Mesenchymal stem cell (in vitro differentiated cells and primary cell): ENCODE data around the gene HESX1.
A peak's percentile ranks its signal among the peaks of the same experiment; 100 is the strongest.

Experiments used
- DNase-seq: peaks from one replicate; pipeline ENCODE4 v3.0.0-alpha.2; 2013
- H2AFZ ChIP-seq: one replicate; pipeline ENCODE4 v1.6.1; 2013; ENCODE audit warnings: low read depth, mild to moderate bottlenecking, control low read depth, inconsistent platforms, low read length, moderate library complexity
- H2AK5ac ChIP-seq: 2 replicates; pipeline ENCODE4 v1.6.1; 2013; ENCODE audit warnings: low read length, moderate library complexity, mild to moderate bottlenecking, inconsistent platforms; ENCODE audit not compliant: severe bottlenecking
- H2BK120ac ChIP-seq: one replicate; pipeline ENCODE4 v1.6.1; 2013; ENCODE audit warnings: low read depth, mild to moderate bottlenecking, inconsistent platforms, low read length, moderate library complexity
- H2BK12ac ChIP-seq, 2 experiments: one replicate each; pipeline ENCODE4 v1.6.1; 2013; ENCODE audit warnings: inconsistent platforms in 2 of 2, low read length in 2 of 2, mild to moderate bottlenecking in 2 of 2, moderate library complexity in 2 of 2, control low read depth in 1 of 2
- H2BK15ac ChIP-seq: one replicate; pipeline ENCODE4 v1.6.1; 2013; ENCODE audit warnings: mild to moderate bottlenecking, low read depth, inconsistent platforms; ENCODE audit not compliant: poor library complexity, severe bottlenecking
- H2BK5ac ChIP-seq: 2 replicates; pipeline ENCODE4 v1.6.1; 2013; ENCODE audit warnings: low read depth, mild to moderate bottlenecking, low read length, control low read depth, inconsistent platforms; ENCODE audit not compliant: poor library complexity, severe bottlenecking
- H3K14ac ChIP-seq, 2 experiments: one replicate each; pipeline ENCODE4 v1.6.1; 2013; ENCODE audit warnings: inconsistent platforms in 2 of 2, low read length in 2 of 2, control low read depth in 1 of 2, mild to moderate bottlenecking in 1 of 2, moderate library complexity in 1 of 2
- H3K18ac ChIP-seq, 2 experiments: one replicate each; pipeline ENCODE4 v1.6.1; 2013; ENCODE audit warnings: inconsistent platforms in 2 of 2, low read length in 2 of 2, control low read depth in 1 of 2, low read depth in 1 of 2, mild to moderate bottlenecking in 1 of 2
- H3K23ac ChIP-seq, 2 experiments: one replicate each; pipeline ENCODE4 v1.6.1; 2013; ENCODE audit warnings: inconsistent platforms in 2 of 2, low read length in 2 of 2, mild to moderate bottlenecking in 2 of 2, moderate library complexity in 2 of 2, control low read depth in 1 of 2
- H3K27ac ChIP-seq: 2 replicates; pipeline ENCODE4 v1.5.1; 2013; ENCODE audit warnings: mild to moderate bottlenecking, moderate library complexity, low read length, control low read depth, inconsistent platforms; ENCODE audit not compliant: poor library complexity, severe bottlenecking
- H3K27me3 ChIP-seq, 2 experiments: 2 replicates each; pipeline versions ENCODE4 v1.6.1 to v1.7.0; 2013; ENCODE audit warnings: low read length in 2 of 2, mild to moderate bottlenecking in 2 of 2, moderate library complexity in 2 of 2, control low read depth in 1 of 2, inconsistent platforms in 1 of 2; ENCODE audit not compliant: control insufficient read depth in 1 of 2, insufficient read depth in 1 of 2
- H3K36me3 ChIP-seq, 2 experiments: 2 replicates each; pipeline versions ENCODE4 v1.6.1 to v1.7.0; 2013; ENCODE audit warnings: low read length in 2 of 2, control low read depth in 1 of 2, inconsistent platforms in 1 of 2, low read depth in 1 of 2, mild to moderate bottlenecking in 1 of 2; ENCODE audit not compliant: insufficient read depth in 2 of 2, control insufficient read depth in 1 of 2
- H3K4ac ChIP-seq, 2 experiments: one replicate each; pipeline ENCODE4 v1.6.1; 2013; ENCODE audit warnings: inconsistent platforms in 2 of 2, low read length in 2 of 2, mild to moderate bottlenecking in 2 of 2, moderate library complexity in 2 of 2, control low read depth in 1 of 2, low read depth in 1 of 2
- H3K4me1 ChIP-seq: 2 replicates; pipeline ENCODE4 v1.6.1; 2013; ENCODE audit warnings: low read depth, low read length, control low read depth; ENCODE audit not compliant: control insufficient read depth, insufficient read depth
- H3K4me2 ChIP-seq: 2 replicates; pipeline ENCODE4 v1.6.1; 2013; ENCODE audit warnings: low read length, mild to moderate bottlenecking, inconsistent platforms; ENCODE audit not compliant: poor library complexity, severe bottlenecking
- H3K4me3 ChIP-seq, 2 experiments: 2 replicates each; pipeline versions ENCODE4 v1.5.1 to v1.7.0; 2013; ENCODE audit warnings: low read length in 2 of 2, mild to moderate bottlenecking in 2 of 2, control low read depth in 1 of 2, low read depth in 1 of 2; ENCODE audit not compliant: insufficient read depth in 1 of 2
- H3K79me1 ChIP-seq: replicated peaks from 2 replicates; pipeline ENCODE4 v1.6.1; 2013; ENCODE audit warnings: mild to moderate bottlenecking, control low read depth, low read length, inconsistent platforms; ENCODE audit not compliant: poor library complexity, severe bottlenecking
- H3K9ac ChIP-seq: 2 replicates; pipeline ENCODE4 v1.7.0; 2013; ENCODE audit warnings: mild to moderate bottlenecking, low read length, moderate library complexity
- H3K9me3 ChIP-seq: 2 replicates; pipeline ENCODE4 v1.7.0; 2013; ENCODE audit warnings: mild to moderate bottlenecking, low read length; ENCODE audit not compliant: control insufficient read depth
- H4K8ac ChIP-seq: one replicate; pipeline ENCODE4 v1.6.1; 2013; ENCODE audit warnings: inconsistent platforms, mild to moderate bottlenecking, low read length, moderate library complexity
- H4K91ac ChIP-seq: one replicate; pipeline ENCODE4 v1.6.1; 2013; ENCODE audit warnings: mild to moderate bottlenecking, low read length, inconsistent platforms
- WGBS: methylation state at CpG from one replicate; pipeline ENCODE4 v1.1.7; 2013; ENCODE audit warnings: mixed read lengths; 5-methylcytosine and 5-hydroxymethylcytosine counted together

HESX1 gene

GRCh38 chr3:57168151-57168550, 31.6 kb downstream of the HESX1 start:
- no peak overlapping the region for H2AFZ ChIP-seq
- no peak overlapping the region for H4K91ac ChIP-seq
- no peak overlapping the region for H3K4me3 ChIP-seq
- no peak overlapping the region for H3K18ac ChIP-seq
- H3K27me3 ChIP-seq: peaks cover 20 to 28% of the 10 kb centered on the region in 2 experiments
- no peak overlapping the region for H3K27ac ChIP-seq
- no peaks in the 10 kb centered on the region for H3K79me1 ChIP-seq
- H3K4ac ChIP-seq: no peak overlapping the region
- no peak overlapping the region for H2BK5ac ChIP-seq
- H2BK12ac ChIP-seq: no peak overlapping the region
- peaks cover 15% of the 10 kb centered on the region for H3K4me1 ChIP-seq
- DNase-seq: no peak
- no peak overlapping the region for H2AK5ac ChIP-seq
- H3K9me3 ChIP-seq: no peaks in the 10 kb centered on the region
- H3K36me3 ChIP-seq: no peaks in the 10 kb centered on the region
- no peak overlapping the region for H3K23ac ChIP-seq
- H3K9ac ChIP-seq: no peak overlapping the region
- no peak overlapping the region for H4K8ac ChIP-seq
- 65% methylated on average over 2 of the region's 2 CpGs for WGBS
- H2BK15ac ChIP-seq: no peak overlapping the region
- H3K4me2 ChIP-seq: no peak overlapping the region
- no peak overlapping the region for H2BK120ac ChIP-seq
- no peak overlapping the region for H3K14ac ChIP-seq

- H2BK5ac ChIP-seq: no peak overlapping the region
- no peak overlapping the region for H3K18ac ChIP-seq
- H3K36me3 ChIP-seq: no peaks in the 10 kb centered on the region
- no peaks in the 10 kb centered on the region for H3K79me1 ChIP-seq
- no peak overlapping the region for H4K91ac ChIP-seq
- no peak overlapping the region for H2BK12ac ChIP-seq
- no peak overlapping the region for H2BK15ac ChIP-seq
- H4K8ac ChIP-seq: no peak overlapping the region
- H3K27ac ChIP-seq: no peak overlapping the region
- no peak overlapping the region for H2AK5ac ChIP-seq
- no peaks in the 10 kb centered on the region for H3K9me3 ChIP-seq
- no peak for DNase-seq
- H3K27me3 ChIP-seq: peaks cover 20 to 43% of the 10 kb centered on the region in 2 experiments
- H2BK120ac ChIP-seq: no peak overlapping the region
- no peak overlapping the region for H3K4ac ChIP-seq
- H3K14ac ChIP-seq: no peak overlapping the region
- no peak overlapping the region for H3K4me3 ChIP-seq
- no peak overlapping the region for H3K23ac ChIP-seq
- H3K9ac ChIP-seq: no peak overlapping the region
- H3K4me1 ChIP-seq: peaks cover 15% of the 10 kb centered on the region
- H3K4me2 ChIP-seq: no peak overlapping the region
- 59% methylated on average over 2 of the region's 2 CpGs for WGBS
- H2AFZ ChIP-seq: no peak overlapping the region
Observed at GRCh38 chr3:57166660-57167059, 33.1 kb downstream of the HESX1 start.

GRCh38 chr3:57165641-57166040, 34.1 kb downstream of the HESX1 start:
- 67% methylated on average over 1 of the region's 4 CpGs for WGBS
- Histone ChIP-seq H3K23ac (no peak overlapping the region), H3K27me3 (peaks cover 20 to 47% of the 10 kb centered on the region in 2 experiments), H3K27ac (no peak overlapping the region), H2BK120ac (no peak overlapping the region), H3K14ac (no peak overlapping the region), H2AK5ac (no peak overlapping the region), H3K79me1 (no peaks in the 10 kb centered on the region), H3K4me3 (no peak overlapping the region), H4K8ac (no peak overlapping the region), H2BK5ac (no peak overlapping the region), H3K9me3 (no peaks in the 10 kb centered on the region), H2AFZ (no peak overlapping the region), H2BK12ac (no peak overlapping the region), H4K91ac (no peak overlapping the region), H2BK15ac (no peak overlapping the region), H3K9ac (no peak overlapping the region), H3K4me1 (peaks cover 15% of the 10 kb centered on the region), H3K18ac (no peak overlapping the region), H3K36me3 (no peaks in the 10 kb centered on the region), H3K4me2 (no peak overlapping the region), H3K4ac (no peak overlapping the region)
- no peak for DNase-seq

- Histone ChIP-seq H2BK15ac (peak within 1 kb of the TSS; percentile 68), H3K4me2 (peak within 1 kb of the TSS; percentile 97), H3K4me3 (peak within 1 kb of the TSS; percentile 77 to 83), H3K36me3 (no peaks in the 10 kb centered on the region), H3K9ac (peak within 1 kb of the TSS; percentile 68), H2BK120ac (no peak within 1 kb of the TSS), H3K23ac (no peak within 1 kb of the TSS), H4K8ac (no peak within 1 kb of the TSS), H3K14ac (peak within 1 kb of the TSS in 1 of 2 experiments; percentile 79), H3K4ac (no peak within 1 kb of the TSS), H2AFZ (peak within 1 kb of the TSS; percentile 90), H3K27me3 (peaks cover 20 to 47% of the 10 kb centered on the region in 2 experiments), H3K9me3 (no peaks in the 10 kb centered on the region), H3K4me1 (peaks cover 11% of the 10 kb centered on the region), H2BK5ac (no peak within 1 kb of the TSS), H4K91ac (no peak within 1 kb of the TSS), H2BK12ac (peak within 1 kb of the TSS in 1 of 2 experiments; percentile 47), H3K79me1 (no peaks in the 10 kb centered on the region), H3K27ac (no peak within 1 kb of the TSS), H3K18ac (peak within 1 kb of the TSS in 1 of 2 experiments; percentile 74), H2AK5ac (no peak within 1 kb of the TSS)
- DNase-seq: peak; percentile 73
- WGBS: under 1% methylated on average over 66 of the region's 98 CpGs
Observed at GRCh38 chr3:57164657-57165573, 34.9 kb downstream of the HESX1 start, which contains the start of gene IL17RD. Gene IL17RD (minus strand): TSS chr3:57165353. CDS start chr3:57165286, 67 bp downstream.
